ENCODE measurements around the gene PCED1B. TPM values are rescaled to one million over a fixed set of nuclear protein-coding genes. Genes with fewer than 3 reads are reported as not detected.

The PCED1B gene
- total and polyA plus RNA-seq, 3 donors from 2014 or later: 30.0 to 56.1 (median 47.2) TPM

- no peak overlapping the region for H3K27ac ChIP-seq
- DNase-seq: no peak
- H3K4me3 ChIP-seq: no peak overlapping the region
Measured at GRCh38 chr12:47219243-47219642, 139.8 kb downstream of the PCED1B start.

GRCh38 chr12:47221256-47222023 is 142.0 kb downstream of the PCED1B start:
- Histone ChIP-seq H3K27me3 (no peaks in the 10 kb centered on the region), H3K4me3 (no peak overlapping the region), H3K36me3 (ENCODE audit: low read depth, missing control alignments) (no peaks in the 10 kb centered on the region), H3K9me3 (no peaks in the 10 kb centered on the region), H3K4me1 (peaks cover 8% of the 10 kb centered on the region), H3K27ac (no peak overlapping the region)
- DNase-seq: no peak
- 98 to 100% methylated on average over 2 of the region's 2 CpGs for WGBS, 2 donors
- no peak for TF ChIP-seq CTCF (IDR thresholded peaks at IDR 0.05)
- TF ChIP-seq POLR2A (IDR thresholded peaks at IDR 0.05): no peak
- intact Hi-C loops (cut with DNase I; ENCODE audit: low total_unique reads): no loop called here

More at GRCh38 chr12:47219243-47219642, 139.8 kb downstream of the PCED1B start:
- intact Hi-C loops (cut with DNase I; ENCODE audit: low total_unique reads): no loop called here
- Histone ChIP-seq H3K36me3 (ENCODE audit: low read depth, missing control alignments) (no peaks in the 10 kb centered on the region), H3K4me1 (peaks cover 8% of the 10 kb centered on the region), H3K9me3 (no peaks in the 10 kb centered on the region), H3K27me3 (no peaks in the 10 kb centered on the region)
- TF ChIP-seq POLR2A (IDR thresholded peaks at IDR 0.05) (no peak), CTCF (IDR thresholded peaks at IDR 0.05) (no peak)
- 73 to 81% methylated on average over 3 of the region's 3 CpGs for WGBS, 2 donors

- TF ChIP-seq CTCF (IDR thresholded peaks at IDR 0.05) (no peak), POLR2A (IDR thresholded peaks at IDR 0.05) (no peak)
- DNase-seq: no peak
- intact Hi-C loops (cut with DNase I; ENCODE audit: low total_unique reads): no loop called here
- 70 to 74% methylated on average over 3 of the region's 3 CpGs for WGBS, 2 donors
- no peaks in the 10 kb centered on the region for H3K27me3 ChIP-seq
- H3K4me1 ChIP-seq: peaks cover 8% of the 10 kb centered on the region
- H3K9me3 ChIP-seq: no peaks in the 10 kb centered on the region
- no peak overlapping the region for H3K4me3 ChIP-seq
- no peaks in the 10 kb centered on the region for H3K36me3 ChIP-seq (ENCODE audit: low read depth, missing control alignments)
- peak overlapping the region; percentile 79 to 83 for H3K27ac ChIP-seq
Measured at GRCh38 chr12:47222520-47223030, 143.2 kb downstream of the PCED1B start.

- H3K4me3 ChIP-seq: peak overlapping the region in 1 of 2 donors; percentile 32
- intact Hi-C loops (cut with DNase I; ENCODE audit: low total_unique reads): no loop called here
- H3K27me3 ChIP-seq: no peaks in the 10 kb centered on the region
- TF ChIP-seq POLR2A (IDR thresholded peaks at IDR 0.05) (no peak), CTCF (IDR thresholded peaks at IDR 0.05) (no peak)
- H3K36me3 ChIP-seq (ENCODE audit: low read depth, missing control alignments): no peaks in the 10 kb centered on the region
- 21 to 25% methylated on average over 7 of the region's 7 CpGs for WGBS, 2 donors
- no peaks in the 10 kb centered on the region for H3K9me3 ChIP-seq
- H3K27ac ChIP-seq: peak overlapping the region; percentile 79 to 83
- H3K4me1 ChIP-seq: peaks cover 8% of the 10 kb centered on the region
- peak; percentile 41 for DNase-seq
Measured at GRCh38 chr12:47223031-47223847, 143.8 kb downstream of the PCED1B start.

Measured in testis (tissue), 3 donors.